ENCODE data around the gene TMEM143.

GRCh38 chr19:48403606-48404005 is 39.9 kb upstream of the TMEM143 start:
- TF ChIP-seq CTCF (IDR thresholded peaks at IDR 0.05; ENCODE audit: low read depth, low read length, poor library complexity, severe bottlenecking): no peak
- no peak for TF ChIP-seq EZH2phosphoT487 (IDR thresholded peaks at IDR 0.05; ENCODE audit: borderline replicate concordance, low read length)
